ENCODE results near the gene ITPK1. TPM values are rescaled to one million over a fixed set of nuclear protein-coding genes. Genes with fewer than 3 reads are reported as not detected.

ITPK1 gene
- total RNA-seq, 1 donor = 25.0 TPM

- Histone ChIP-seq H3K4me3 (ENCODE audit: insufficient read depth, low read length) (no peak overlapping the region), H3K27me3 (ENCODE audit: insufficient read depth, low read length) (no peaks in the 10 kb centered on the region), H3K4me1 (ENCODE audit: insufficient read depth, low read length) (no peaks in the 10 kb centered on the region), H3K36me3 (ENCODE audit: insufficient read depth, low read length) (no peaks in the 10 kb centered on the region), H3K27ac (ENCODE audit: low read depth, low read length) (no peak overlapping the region), H4K20me1 (ENCODE audit: insufficient read depth, low read length) (peaks cover under 1% of the 10 kb centered on the region), H3K79me2 (ENCODE audit: insufficient read depth, low read length) (no peaks in the 10 kb centered on the region), H3K9me3 (ENCODE audit: low read depth, low read length) (no peaks in the 10 kb centered on the region), H3K4me2 (ENCODE audit: insufficient read depth, low read length) (no peak overlapping the region), H2AFZ (ENCODE audit: low read length) (no peak overlapping the region)
- DNase-seq (ENCODE audit: insufficient read length, low spot score, missing footprints) = peak; percentile 98
- TF ChIP-seq CTCF (IDR thresholded peaks at IDR 0.05; ENCODE audit: extremely low read depth, low read depth, low read length) = no peak
Measured at GRCh38 chr14:92945959-92946846, 169.5 kb downstream of the ITPK1 start.

GRCh38 chr14:92945544-92945943, 170.2 kb downstream of the ITPK1 start:
- Histone ChIP-seq H3K4me3 (ENCODE audit: insufficient read depth, low read length) (no peak overlapping the region), H3K4me1 (ENCODE audit: insufficient read depth, low read length) (no peaks in the 10 kb centered on the region), H4K20me1 (ENCODE audit: insufficient read depth, low read length) (no peaks in the 10 kb centered on the region), H3K27me3 (ENCODE audit: insufficient read depth, low read length) (no peaks in the 10 kb centered on the region), H3K27ac (ENCODE audit: low read depth, low read length) (no peak overlapping the region), H3K4me2 (ENCODE audit: insufficient read depth, low read length) (no peak overlapping the region), H3K9me3 (ENCODE audit: low read depth, low read length) (no peaks in the 10 kb centered on the region), H3K36me3 (ENCODE audit: insufficient read depth, low read length) (no peaks in the 10 kb centered on the region), H3K79me2 (ENCODE audit: insufficient read depth, low read length) (no peaks in the 10 kb centered on the region), H2AFZ (ENCODE audit: low read length) (no peak overlapping the region)
- DNase-seq (ENCODE audit: insufficient read length, low spot score, missing footprints) = no peak
- TF ChIP-seq CTCF (IDR thresholded peaks at IDR 0.05; ENCODE audit: extremely low read depth, low read depth, low read length) = no peak

- H3K79me2 ChIP-seq (ENCODE audit: insufficient read depth, low read length) = no peaks in the 10 kb centered on the region
- H4K20me1 ChIP-seq (ENCODE audit: insufficient read depth, low read length) = no peaks in the 10 kb centered on the region
- TF ChIP-seq CTCF (IDR thresholded peaks at IDR 0.05; ENCODE audit: extremely low read depth, low read depth, low read length) = no peak
- H3K4me2 ChIP-seq (ENCODE audit: insufficient read depth, low read length) = no peak overlapping the region
- no peaks in the 10 kb centered on the region for H3K4me1 ChIP-seq (ENCODE audit: insufficient read depth, low read length)
- H3K27ac ChIP-seq (ENCODE audit: low read depth, low read length) = no peak overlapping the region
- no peak overlapping the region for H3K4me3 ChIP-seq (ENCODE audit: insufficient read depth, low read length)
- no peaks in the 10 kb centered on the region for H3K9me3 ChIP-seq (ENCODE audit: low read depth, low read length)
- no peaks in the 10 kb centered on the region for H3K27me3 ChIP-seq (ENCODE audit: insufficient read depth, low read length)
- no peak overlapping the region for H2AFZ ChIP-seq (ENCODE audit: low read length)
- no peak for DNase-seq (ENCODE audit: insufficient read length, low spot score, missing footprints)
- H3K36me3 ChIP-seq (ENCODE audit: insufficient read depth, low read length) = no peaks in the 10 kb centered on the region
Measured at GRCh38 chr14:92944976-92945375, 170.7 kb downstream of the ITPK1 start.

- no peaks in the 10 kb centered on the region for H4K20me1 ChIP-seq (ENCODE audit: insufficient read depth, low read length)
- no peak overlapping the region for H3K4me3 ChIP-seq (ENCODE audit: insufficient read depth, low read length)
- H3K4me2 ChIP-seq (ENCODE audit: insufficient read depth, low read length) = no peak overlapping the region
- no peak overlapping the region for H3K27ac ChIP-seq (ENCODE audit: low read depth, low read length)
- no peak for TF ChIP-seq CTCF (IDR thresholded peaks at IDR 0.05; ENCODE audit: extremely low read depth, low read depth, low read length)
- DNase-seq (ENCODE audit: insufficient read length, low spot score, missing footprints) = no peak
- H3K4me1 ChIP-seq (ENCODE audit: insufficient read depth, low read length) = no peaks in the 10 kb centered on the region
- H3K9me3 ChIP-seq (ENCODE audit: low read depth, low read length) = no peaks in the 10 kb centered on the region
- no peaks in the 10 kb centered on the region for H3K27me3 ChIP-seq (ENCODE audit: insufficient read depth, low read length)
- no peak overlapping the region for H2AFZ ChIP-seq (ENCODE audit: low read length)
- no peaks in the 10 kb centered on the region for H3K79me2 ChIP-seq (ENCODE audit: insufficient read depth, low read length)
- no peaks in the 10 kb centered on the region for H3K36me3 ChIP-seq (ENCODE audit: insufficient read depth, low read length)
Measured at GRCh38 chr14:92943855-92944570, 171.7 kb downstream of the ITPK1 start.

Measured in osteoblast (primary cell).